Fibroblast of skin of abdomen (primary cell): ENCODE data around the gene NETO2.
"Not testable (repeated sequence)": the region's sequence is repeated elsewhere in the genome, so short reads cannot be mapped to it uniquely, and the experiment has no call there.

Experiments
- DNase-seq: peaks from one replicate; pipeline ENCODE4 v3.0.0-alpha.2; 2013

Gene NETO2

DNA sequence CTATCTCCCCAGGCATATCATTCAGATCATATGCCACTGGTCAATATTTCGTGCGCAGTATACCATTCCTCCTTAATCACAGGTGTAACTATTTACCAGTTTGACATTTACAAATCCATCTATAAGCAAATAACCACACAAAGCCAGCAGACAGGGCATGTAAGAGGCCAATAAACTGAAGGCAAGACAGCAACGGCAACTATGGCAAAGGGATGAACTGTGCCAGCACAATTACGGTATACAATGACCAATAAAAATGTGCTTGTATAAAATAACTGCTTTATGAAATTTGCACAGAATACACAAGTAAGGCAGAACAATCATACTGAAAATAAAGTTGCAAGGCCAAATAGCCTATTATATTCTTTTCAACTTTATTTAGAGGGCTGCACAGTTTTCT lies 9.2 kb downstream of the NETO2 start:
- no peak for DNase-seq

- DNase-seq: peak; percentile 19
Measured at GRCh38 chr16:47132308-47132707, 11.4 kb downstream of the NETO2 start.

GRCh38 chr16:47129755-47130435 lies 13.8 kb downstream of the NETO2 start:
- no peak for DNase-seq

GRCh38 chr16:47127541-47127940 lies 16.2 kb downstream of the NETO2 start:
- DNase-seq: no peak

DNA sequence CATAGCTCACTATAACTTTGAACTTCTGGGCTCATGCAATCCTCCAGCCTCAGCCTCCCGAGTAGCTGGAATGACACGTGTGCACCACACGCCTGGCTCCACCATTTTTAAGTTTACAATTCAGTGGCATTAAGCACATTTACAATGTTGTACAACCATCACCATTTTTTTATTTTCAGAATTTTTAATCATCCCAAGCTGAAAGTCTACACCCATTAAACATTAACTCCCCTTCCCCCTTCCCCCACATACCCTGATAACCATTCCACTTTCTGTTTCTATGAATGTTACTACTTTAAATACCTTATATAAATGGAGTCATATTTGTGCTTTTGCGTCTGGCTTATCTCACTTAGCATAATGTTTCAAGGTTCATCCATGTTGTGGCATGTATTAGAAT lies 18.0 kb downstream of the NETO2 start:
- DNase-seq: no peak

DNA sequence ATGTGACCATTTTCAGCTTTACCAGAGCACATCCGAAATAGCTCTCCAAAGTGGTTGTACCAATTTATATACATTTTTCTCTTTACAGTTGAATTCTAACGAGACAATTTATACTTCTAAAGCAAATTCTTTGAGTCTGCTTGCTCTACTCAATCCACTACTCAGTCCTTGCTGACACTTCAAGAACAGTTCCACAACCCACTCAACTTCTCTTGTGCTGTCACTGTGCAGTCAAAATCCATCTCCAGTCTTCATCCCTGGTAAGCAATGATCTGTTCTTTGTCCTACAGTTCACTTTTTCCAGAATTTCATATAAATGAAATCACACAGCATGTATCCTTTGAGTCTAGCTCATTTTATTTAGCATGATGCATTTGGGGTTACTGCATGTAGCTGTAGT lies 30.6 kb downstream of the NETO2 start:
- no peak for DNase-seq

GRCh38 chr16:47110939-47111338 lies 32.8 kb downstream of the NETO2 start:
- DNase-seq: no peak

- DNase-seq: no peak
Measured at GRCh38 chr16:47109361-47109760, 34.4 kb downstream of the NETO2 start.

GRCh38 chr16:47102921-47103320 lies 40.8 kb downstream of the NETO2 start:
- not testable (repeated sequence) for DNase-seq

GRCh38 chr16:47097154-47097553 lies 46.6 kb downstream of the NETO2 start:
- not testable (repeated sequence) for DNase-seq

GRCh38 chr16:47096297-47096696 lies 47.4 kb downstream of the NETO2 start:
- DNase-seq: no peak

GRCh38 chr16:47084198-47084597 lies 59.5 kb downstream of the NETO2 start:
- no peak for DNase-seq

DNA sequence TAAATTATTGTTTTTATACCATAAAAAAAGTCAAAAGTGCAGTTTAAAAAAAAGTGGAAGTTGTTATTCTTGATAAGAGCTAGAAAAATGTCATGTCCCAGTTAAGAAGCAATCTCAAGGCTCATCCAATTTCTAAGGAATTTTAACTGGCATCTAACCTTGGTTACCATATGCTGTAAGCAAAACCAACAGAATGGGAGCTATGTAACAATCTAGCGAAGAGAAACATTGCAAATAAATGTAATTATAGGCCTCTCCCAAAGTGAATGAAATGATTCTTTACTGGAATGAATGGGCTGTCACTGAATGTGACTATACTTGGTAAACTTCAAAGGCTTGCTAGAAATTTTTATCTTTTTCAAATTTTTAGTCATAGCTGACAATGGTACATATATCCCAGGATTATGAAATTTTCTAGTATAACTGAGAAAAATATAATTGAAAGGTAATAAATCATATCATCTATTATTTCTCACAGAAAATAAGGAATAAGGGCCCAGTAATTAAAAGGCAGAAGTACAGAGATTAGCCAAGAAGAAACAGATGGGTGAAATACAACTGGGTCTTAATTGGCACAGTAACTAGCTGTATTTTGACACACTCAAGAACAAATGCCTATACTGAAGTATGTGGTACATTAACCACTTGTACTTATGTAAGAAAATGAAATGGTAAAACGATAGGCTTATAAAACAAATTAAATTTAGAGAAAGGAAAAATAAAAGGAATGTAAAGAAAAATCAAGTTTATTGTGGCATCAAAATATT lies 61.5 kb downstream of the NETO2 start:
- DNase-seq: no peak

- DNase-seq: no peak
Measured at GRCh38 chr16:47081115-47081514, 62.6 kb downstream of the NETO2 start.

DNA sequence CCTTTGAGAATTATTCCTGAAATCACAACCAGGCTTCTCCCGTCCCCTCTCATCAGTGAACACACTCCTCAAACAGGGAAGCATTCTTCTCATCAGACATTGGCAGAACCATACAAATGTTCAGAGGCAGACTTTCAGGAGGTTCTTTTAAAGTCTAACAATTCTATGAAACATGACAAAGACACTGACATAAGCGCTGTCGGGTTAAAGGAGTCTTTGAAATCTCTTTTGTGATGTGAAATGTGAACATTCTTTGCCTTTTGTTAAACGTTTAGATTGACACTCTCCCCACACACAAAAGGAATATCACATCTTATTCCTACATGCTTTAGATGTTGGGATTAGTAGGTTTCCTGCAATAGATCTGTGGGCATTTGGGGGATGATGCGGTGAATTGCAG lies 63.9 kb downstream of the NETO2 start:
- no peak for DNase-seq

DNA sequence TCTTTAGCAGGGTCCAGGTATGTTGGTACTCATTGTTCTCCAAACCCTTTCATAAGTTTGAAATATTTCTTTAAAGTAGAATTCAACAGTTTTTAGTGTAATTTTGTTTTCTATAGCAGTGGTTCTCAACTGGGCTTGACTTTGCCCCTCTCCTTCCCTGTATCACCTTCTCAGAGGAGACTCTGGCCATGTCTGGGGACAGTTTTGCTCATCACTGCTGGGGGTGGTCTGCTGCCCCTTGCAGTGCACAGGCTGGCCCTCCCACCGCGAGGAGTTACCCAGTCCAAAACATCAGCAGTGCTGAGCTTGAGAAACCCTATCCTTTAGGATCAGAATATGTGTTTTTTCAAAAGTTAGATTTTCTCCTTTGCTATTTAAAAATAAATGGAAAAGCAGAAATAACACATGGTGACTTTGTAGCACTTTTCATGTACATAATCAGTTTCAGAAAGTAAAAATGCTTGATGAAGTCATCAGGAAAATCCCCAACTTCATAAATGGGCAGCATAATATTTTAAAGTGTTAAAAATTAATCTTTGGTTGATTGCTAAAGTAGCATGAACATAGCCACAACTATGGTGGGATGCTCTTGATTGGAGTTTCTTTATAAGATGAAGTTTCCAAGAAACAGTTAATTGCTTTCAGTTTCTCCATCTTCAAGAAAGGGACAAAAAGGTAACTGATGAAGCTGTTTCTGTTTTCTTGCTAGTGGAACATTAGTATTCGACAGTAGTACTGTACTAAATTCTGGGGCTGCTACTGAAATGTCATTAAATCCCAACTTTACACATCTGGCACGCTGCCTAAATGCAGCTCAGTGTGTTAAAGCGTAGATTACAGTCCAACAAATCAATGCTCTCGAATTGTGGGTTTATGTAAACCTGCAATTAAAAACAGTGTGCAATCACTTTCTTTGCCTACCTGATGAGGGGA lies 70.3 kb downstream of the NETO2 start:
- no peak for DNase-seq

DNA sequence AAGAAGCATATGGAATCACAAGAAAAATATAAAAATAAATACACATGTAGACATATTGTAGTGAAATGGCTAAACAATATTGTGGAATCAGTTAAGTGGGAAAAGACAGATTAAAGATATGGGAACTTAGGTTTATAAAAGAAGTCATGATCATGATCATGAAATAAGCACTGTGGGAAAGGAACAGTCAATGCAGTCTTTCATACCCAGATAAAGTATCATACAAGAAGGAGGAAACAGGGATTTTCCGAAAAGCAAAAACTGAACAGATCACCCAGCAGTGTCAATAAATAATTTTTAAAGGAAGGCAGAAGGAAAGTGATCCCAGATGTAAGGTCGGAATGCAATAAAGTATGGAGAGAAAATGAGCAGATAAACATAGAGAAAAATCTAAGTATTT lies 71.6 kb downstream of the NETO2 start:
- no peak for DNase-seq

DNA sequence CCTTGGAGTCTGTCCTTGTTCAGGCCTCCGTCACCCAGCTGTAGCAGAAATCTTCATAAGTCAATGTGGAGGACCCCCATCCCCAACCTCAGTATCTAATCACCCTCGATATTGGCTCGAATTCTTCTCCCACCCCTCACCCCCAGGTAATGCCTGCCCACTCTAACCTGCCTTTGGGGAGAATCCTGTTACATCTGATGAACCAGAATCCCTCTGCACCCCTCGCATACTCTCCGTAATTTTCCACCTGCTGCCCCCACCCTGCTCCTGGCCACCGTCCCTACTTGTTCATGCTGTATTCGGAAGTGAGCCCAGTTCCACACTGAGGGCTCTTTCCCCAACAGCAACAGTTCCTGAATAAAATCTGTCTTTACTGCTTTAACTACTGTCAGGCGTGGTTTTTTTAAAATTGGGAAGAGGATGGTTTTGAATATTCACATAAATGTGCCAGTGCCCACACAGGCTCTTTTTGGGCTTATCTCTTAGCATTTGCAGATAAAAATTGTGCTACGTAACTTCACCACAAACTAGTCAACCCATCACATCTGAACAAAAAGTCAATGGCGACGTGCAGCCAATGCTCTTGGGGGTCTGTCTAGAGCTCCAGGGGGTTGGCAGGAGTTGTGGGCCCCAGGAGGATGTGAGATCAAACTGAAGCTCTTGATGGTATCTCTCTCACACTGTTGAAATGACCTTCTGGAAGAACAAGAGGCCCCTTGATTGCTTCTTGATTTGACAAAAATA lies 73.7 kb downstream of the NETO2 start:
- no peak for DNase-seq

DNA sequence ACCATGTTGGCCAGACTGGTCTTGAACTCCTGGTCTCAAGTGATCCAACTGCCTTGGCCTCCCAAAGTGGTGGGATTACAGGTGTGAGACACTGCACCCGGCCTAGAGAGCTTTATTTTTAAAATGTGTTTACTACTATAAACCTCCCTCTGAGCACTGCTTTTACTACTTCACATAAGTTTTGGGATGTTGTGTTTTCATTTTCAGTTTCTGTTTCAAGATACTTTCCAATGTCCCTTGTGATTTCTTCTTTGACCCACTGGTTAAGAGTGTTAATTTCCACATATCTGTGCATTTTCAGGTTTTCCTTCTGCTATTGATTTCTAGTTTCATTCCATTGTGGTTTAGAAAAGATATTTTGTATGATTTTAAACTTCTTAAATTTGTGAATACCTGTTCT lies 74.4 kb downstream of the NETO2 start:
- DNase-seq: no peak

GRCh38 chr16:47067203-47067602 lies 76.5 kb downstream of the NETO2 start:
- DNase-seq: no peak

- DNase-seq: no peak
Measured at GRCh38 chr16:47065766-47066688, 77.7 kb downstream of the NETO2 start.
